Left colon (tissue), 2 donors: ENCODE results near the gene AKAP8L. TPM values are rescaled to one million over a fixed set of nuclear protein-coding genes. Genes with fewer than 3 reads are reported as not detected.
A peak's percentile ranks its signal among the peaks of the same experiment; 100 is the strongest.

Experiments used
- ATAC-seq: fragments of 200-7000 bp; cut with Tn5 transposase; one replicate; pipeline ENCODE4 v1.9.1; 2020; ENCODE audit warnings: mild to moderate bottlenecking, moderate library complexity
- DNase-seq, 2 donors: peaks; one replicate each; pipeline ENCODE4 v3.0.0-alpha.2; 2020
- intact Hi-C, 2 donors: fragments of 100-400 bp; cut with DNase I in 1 of 2; cut with micrococcal nuclease in 1 of 2; formaldehyde crosslinking; loops; one replicate each; pipeline versions ENCODE4 v1.11.2 to v1.14.0; 2022; cut with DNase I, micrococcal nuclease
- total RNA-seq, 2 donors: library from RNA; stranded (reverse); fragmentation: NEBNext Ultra II Directional; extraction: Animal tissue kit (Norgen Biotek cat#: 25700); gene quantifications; one replicate each; pipeline ENCODE4 v1.2.1, GENCODE V29; 2021
- donor health status: DM: no; HTN: no; CAD: no.
- donor health status: DM: yes; HTN: yes; CAD: no.

The AKAP8L gene
- total RNA-seq, 2 donors from 2014 or later, result 63.4 to 75.1 TPM

- DNase-seq (peak; percentile 90 to 91), ATAC-seq (peak; percentile 78)
- intact Hi-C loops, result no loop called here
These were observed 33.6 kb upstream of the AKAP8L start for GRCh38 chr19:15452111-15453047.

GRCh38 chr19:15450528-15450890, 31.7 kb upstream of the AKAP8L start:
- intact Hi-C loops, result no loop called here
- DNase-seq (no peak), ATAC-seq (no peak)

GRCh38 chr19:15449620-15450527, 31.1 kb upstream of the AKAP8L start, which contains the start of gene WIZ:
Gene WIZ (minus strand): TSS chr19:15449956. CDS start chr19:15448307, 1,649 bp downstream.
- intact Hi-C loops, result no loop called here
- peak; percentile 77 to 92 for DNase-seq
- peak; percentile 50 for ATAC-seq

GRCh38 chr19:15448778-15449619, 30.2 kb upstream of the AKAP8L start:
- DNase-seq (no peak), ATAC-seq (no peak)
- intact Hi-C loops, result no loop called here

GRCh38 chr19:15448044-15448777, 29.4 kb upstream of the AKAP8L start:
- intact Hi-C loops, result no loop called here
- ATAC-seq, result no peak
- no peak for DNase-seq

GRCh38 chr19:15447057-15447456, 28.3 kb upstream of the AKAP8L start:
- intact Hi-C loops, result no loop called here
- no peak for ATAC-seq
- DNase-seq, result no peak

- DNase-seq (no peak), ATAC-seq (no peak)
- intact Hi-C loops, result no loop called here
These were observed 27.1 kb upstream of the AKAP8L start for GRCh38 chr19:15445807-15446376.

GRCh38 chr19:15445227-15445605, 26.4 kb upstream of the AKAP8L start:
- intact Hi-C loops, result no loop called here
- DNase-seq (no peak), ATAC-seq (no peak)

DNA sequence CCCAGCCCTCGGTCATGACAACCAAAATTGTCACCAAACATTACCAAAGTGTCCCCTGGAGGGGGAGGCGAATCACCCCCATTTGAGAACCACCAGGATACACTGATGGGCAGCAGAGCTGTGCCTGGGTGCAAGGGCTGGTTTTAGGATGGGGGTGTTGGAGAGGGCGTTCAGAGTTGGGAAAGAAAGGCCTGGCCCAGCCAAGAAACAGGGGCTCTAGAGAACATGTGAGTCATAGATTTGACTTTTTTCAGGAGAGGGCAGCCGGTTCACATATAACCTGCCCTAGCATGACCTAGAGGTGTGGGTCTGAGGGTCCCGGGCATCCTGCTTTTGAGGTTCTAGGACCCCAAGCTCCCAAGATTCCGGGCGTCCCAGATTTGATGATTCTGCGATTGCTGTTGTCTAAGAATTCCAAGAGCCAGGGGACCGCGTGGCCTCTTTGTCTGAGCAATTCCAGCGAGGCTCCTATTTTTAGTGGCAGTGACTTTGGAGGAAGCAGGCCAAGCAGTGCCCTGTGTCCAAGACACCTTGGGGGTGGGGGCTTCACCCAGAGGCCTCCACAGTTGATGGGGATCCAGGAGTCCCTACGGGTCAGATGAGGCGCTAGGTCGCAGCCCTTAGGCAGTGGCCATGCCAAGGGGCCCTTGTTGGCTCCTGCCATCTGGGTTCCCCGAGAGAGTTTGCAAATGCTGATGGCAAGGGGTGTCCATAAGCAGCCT, 25.9 kb upstream of the AKAP8L start:
- ATAC-seq (no peak), DNase-seq (no peak)
- intact Hi-C loops, result no loop called here

DNA sequence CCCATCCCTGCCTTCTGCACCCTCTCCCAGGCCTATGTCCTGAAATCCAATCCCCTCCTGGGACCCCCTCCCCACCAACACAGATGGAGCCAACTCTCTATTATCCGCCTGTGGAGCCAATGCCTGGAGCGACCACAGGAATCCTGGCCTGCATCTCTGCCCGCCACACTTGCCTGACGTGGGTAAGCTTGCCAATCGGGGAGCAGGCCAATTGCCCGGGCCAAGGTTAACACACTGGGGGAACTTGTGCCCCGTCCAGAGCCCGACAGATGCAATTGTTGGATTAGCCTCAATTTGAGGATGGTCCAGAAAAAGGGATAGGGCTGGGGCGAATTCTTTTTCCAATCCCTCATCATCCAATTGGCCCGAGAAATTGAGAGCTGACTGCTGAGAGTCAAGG, 25.1 kb upstream of the AKAP8L start:
- DNase-seq, result no peak
- intact Hi-C loops, result no loop called here
- no peak for ATAC-seq

GRCh38 chr19:15443325-15443724, 24.5 kb upstream of the AKAP8L start:
- DNase-seq, result no peak
- intact Hi-C loops, result no loop called here
- ATAC-seq, result no peak

DNA sequence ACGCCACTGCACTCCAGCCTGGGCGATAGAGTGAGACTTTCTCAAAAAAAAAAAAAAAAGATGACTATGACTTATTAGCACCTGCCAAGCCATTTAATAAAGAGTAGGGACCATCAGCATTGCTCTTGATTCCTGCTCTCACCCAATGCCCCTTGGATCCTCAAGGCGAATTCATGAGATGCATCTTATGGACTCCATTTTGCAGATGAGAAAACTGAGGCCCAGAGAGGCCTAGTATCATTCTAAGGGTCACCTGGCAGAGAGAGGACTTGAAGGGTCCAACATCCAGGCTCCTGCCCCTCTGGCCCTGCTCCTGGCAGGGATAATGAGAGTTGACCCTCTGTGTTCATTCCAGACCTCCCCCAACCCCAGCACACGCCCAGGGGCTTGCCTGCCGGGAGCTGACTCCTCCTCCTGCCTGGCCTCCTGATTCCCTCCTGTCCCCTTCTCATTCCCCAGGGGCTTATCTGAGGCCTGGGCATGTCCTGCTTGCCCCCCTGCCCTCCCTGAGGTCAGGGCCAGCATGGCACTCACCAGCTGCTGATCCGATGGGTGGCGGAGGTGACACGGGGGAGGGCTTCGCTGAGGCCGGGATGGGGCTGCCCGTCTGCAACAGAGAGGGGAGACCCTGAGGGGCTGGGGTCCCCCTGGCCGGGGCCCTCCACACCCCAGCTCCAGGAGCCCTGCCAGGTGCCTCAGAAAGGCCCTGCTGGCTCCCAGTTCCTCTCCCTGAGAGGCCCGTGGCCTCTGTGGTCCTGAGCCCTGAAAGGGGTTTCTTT, 23.5 kb upstream of the AKAP8L start:
- ATAC-seq (no peak), DNase-seq (no peak)
- intact Hi-C loops, result no loop called here

- ATAC-seq (no peak), DNase-seq (no peak)
- intact Hi-C loops, result no loop called here
These were observed 22.5 kb upstream of the AKAP8L start for GRCh38 chr19:15441317-15441716.

- no peak for ATAC-seq
- intact Hi-C loops, result no loop called here
- DNase-seq, result no peak
These were observed 21.2 kb upstream of the AKAP8L start for GRCh38 chr19:15439821-15440641.

GRCh38 chr19:15439078-15439799, 20.5 kb upstream of the AKAP8L start:
- intact Hi-C loops, result no loop called here
- DNase-seq (no peak), ATAC-seq (no peak)
